Gastrocnemius medialis (tissue), 4 donors: Measurements from ENCODE around the gene VAT1.
"Not testable (repeated sequence)": the region's sequence is repeated elsewhere in the genome, so short reads cannot be mapped to it uniquely, and the experiment has no call there.

Source experiments
- POLR2A ChIP-seq, 2 donors: fragments of 450-650 bp; IDR thresholded peaks; one replicate each; pipeline ENCODE4 v1.6.1; 2017; ENCODE audit warnings: antibody characterized with exemption in 2 of 2, mild to moderate bottlenecking in 2 of 2, moderate library complexity in 2 of 2
- TF ChIP-seq, protein P1 (sequence below), 5 experiments: fragments of 450-650 bp in 3 of 5; fragments of 200-600 bp in 2 of 5; sonication (generic) in 2 of 5; IDR thresholded peaks in 4 of 5; conservative IDR thresholded peaks in 1 of 5; 1 replicate in 4 of 5; 2 replicates in 1 of 5; pipeline ENCODE4 v1.5.1; 2016 to 2019; ENCODE audit warnings: antibody characterized with exemption in 5 of 5, mild to moderate bottlenecking in 3 of 5, moderate library complexity in 3 of 5

DNA sequence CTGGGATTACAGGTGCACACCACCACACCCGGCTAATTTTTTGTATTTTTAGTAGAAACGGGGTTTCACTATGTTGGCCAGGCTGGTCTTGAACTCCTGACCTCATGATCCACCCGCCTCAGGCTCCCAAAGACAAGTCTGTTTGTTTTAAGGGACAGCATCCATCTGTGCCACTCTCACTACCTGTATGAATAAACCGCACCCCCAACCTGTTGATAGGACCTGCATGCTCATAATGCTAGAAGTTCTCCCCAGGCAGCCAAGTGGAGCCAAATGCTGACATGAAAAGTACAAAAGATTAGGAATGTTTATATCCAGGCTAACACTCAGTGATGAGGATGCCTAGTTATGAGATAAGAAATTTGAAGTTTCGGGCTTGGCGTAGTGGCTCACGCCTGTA is 30.8 kb upstream of the VAT1 start:
- TF ChIP-seq, protein P1, sequence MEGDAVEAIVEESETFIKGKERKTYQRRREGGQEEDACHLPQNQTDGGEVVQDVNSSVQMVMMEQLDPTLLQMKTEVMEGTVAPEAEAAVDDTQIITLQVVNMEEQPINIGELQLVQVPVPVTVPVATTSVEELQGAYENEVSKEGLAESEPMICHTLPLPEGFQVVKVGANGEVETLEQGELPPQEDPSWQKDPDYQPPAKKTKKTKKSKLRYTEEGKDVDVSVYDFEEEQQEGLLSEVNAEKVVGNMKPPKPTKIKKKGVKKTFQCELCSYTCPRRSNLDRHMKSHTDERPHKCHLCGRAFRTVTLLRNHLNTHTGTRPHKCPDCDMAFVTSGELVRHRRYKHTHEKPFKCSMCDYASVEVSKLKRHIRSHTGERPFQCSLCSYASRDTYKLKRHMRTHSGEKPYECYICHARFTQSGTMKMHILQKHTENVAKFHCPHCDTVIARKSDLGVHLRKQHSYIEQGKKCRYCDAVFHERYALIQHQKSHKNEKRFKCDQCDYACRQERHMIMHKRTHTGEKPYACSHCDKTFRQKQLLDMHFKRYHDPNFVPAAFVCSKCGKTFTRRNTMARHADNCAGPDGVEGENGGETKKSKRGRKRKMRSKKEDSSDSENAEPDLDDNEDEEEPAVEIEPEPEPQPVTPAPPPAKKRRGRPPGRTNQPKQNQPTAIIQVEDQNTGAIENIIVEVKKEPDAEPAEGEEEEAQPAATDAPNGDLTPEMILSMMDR (IDR thresholded peaks at IDR 0.05 in 4 of 5, conservative IDR thresholded peaks at IDR 0.05 in 1 of 5): not testable (repeated sequence)
- TF ChIP-seq POLR2A (IDR thresholded peaks at IDR 0.05): not testable (repeated sequence)
